ENCODE results near the gene PURA. TPM values are rescaled to one million over a fixed set of nuclear protein-coding genes. Genes with fewer than 3 reads are reported as not detected.

The PURA gene
- total RNA-seq, 1 experiment from 2014 or later: 3.6 TPM

- Histone ChIP-seq H4K91ac (ENCODE audit: insufficient read length, low read depth, low read length) (no peak overlapping the region), H2BK5ac (ENCODE audit: insufficient read length, low read length) (no peak overlapping the region), H3K4me1 (ENCODE audit: insufficient read depth, low read length) (peaks cover under 1% of the 10 kb centered on the region; the same call in 1 of the 2 replicates), H3K56ac (ENCODE audit: insufficient read length, low read depth, low read length) (no peak overlapping the region), H3K23ac (ENCODE audit: insufficient read length, low read depth, low read length) (no peak overlapping the region), H3T11ph (ENCODE audit: low read length) (no peak overlapping the region), H3K23me2 (ENCODE audit: insufficient read length, low read depth, low read length, poor library complexity, severe bottlenecking) (peaks cover 20% of the 10 kb centered on the region), H3K9me3 (ENCODE audit: control insufficient read depth, low read depth, low read length) (no peaks in the 10 kb centered on the region), H4K5ac (ENCODE audit: insufficient read length, low read depth, low read length) (no peak overlapping the region), H2BK15ac (ENCODE audit: low read depth, low read length) (no peak overlapping the region), H3K79me2 (ENCODE audit: insufficient read depth, low read length) (no peaks in the 10 kb centered on the region), H3K4me2 (ENCODE audit: insufficient read depth, insufficient read length, low read length) (no peak overlapping the region), H2AK5ac (ENCODE audit: insufficient read length, low read length) (no peak overlapping the region), H2AFZ (ENCODE audit: low read length) (no peak overlapping the region), H3K18ac (ENCODE audit: insufficient read length, low read depth, low read length) (no peak overlapping the region), H2BK12ac (ENCODE audit: insufficient read length, low read depth, low read length) (no peak overlapping the region), H2BK120ac (ENCODE audit: low read depth, low read length, poor library complexity, severe bottlenecking) (no peak overlapping the region), H3K14ac (ENCODE audit: insufficient read depth, low read length) (no peak overlapping the region), H3K27ac (ENCODE audit: insufficient read length, low read depth, low read length) (no peak overlapping the region), H2BK20ac (ENCODE audit: low read depth, low read length, poor library complexity, severe bottlenecking) (no peak overlapping the region), H3K27me3 (ENCODE audit: insufficient read depth, low read length) (peaks cover 11% of the 10 kb centered on the region), H3K9ac (ENCODE audit: extremely low read depth, insufficient read length, low read length) (no peak overlapping the region), H4K8ac (replicated peaks; ENCODE audit: insufficient read length, low read depth, low read length) (no peak overlapping the region), H4K20me1 (ENCODE audit: control insufficient read depth, insufficient read depth, insufficient read length) (no peaks in the 10 kb centered on the region), H3K4ac (ENCODE audit: low read depth, low read length) (no peak overlapping the region), H3K79me1 (ENCODE audit: insufficient read depth, low read depth, low read length, poor library complexity, severe bottlenecking) (no peaks in the 10 kb centered on the region)
- no CpG with 5 or more reads among the region's 2 CpGs for WGBS (ENCODE audit: extremely low coverage, insufficient read length, low lambda C conversion rate)
- no peak overlapping the region for H3K4me3 Mint-ChIP-seq
- peaks cover 34 to 35% of the 10 kb centered on the region in 2 experiments for H3K4me1 Mint-ChIP-seq
- peaks cover 43% of the 10 kb centered on the region for H3K27me3 Mint-ChIP-seq (ENCODE audit: low read depth)
- H3K9me3 Mint-ChIP-seq: no peaks in the 10 kb centered on the region
- no peaks in the 10 kb centered on the region for H3K36me3 Mint-ChIP-seq (ENCODE audit: insufficient read depth in 1 of 3, low read depth in 3 of 3)
- DNase-seq: no peak
- peak; percentile 29; the same call in 1 of the 3 replicates for TF ChIP-seq CTCF (conservative IDR thresholded peaks at IDR 0.05)
- no peak overlapping the region for H3K27ac Mint-ChIP-seq
Measured at GRCh38 chr5:140116716-140117115, 2.8 kb downstream of the PURA start.
